Measurements from ENCODE around the gene RAB30. TPM values are rescaled to one million over a fixed set of nuclear protein-coding genes. Genes with fewer than 3 reads are reported as not detected.

Gene RAB30
- total RNA-seq, 1 experiment from 2014 or later = 1.5 TPM

- Mint-ChIP-seq H3K9me3 (ENCODE audit: low read depth, unreplicated experiment) (no peaks in the 10 kb centered on the region), H3K4me3 (ENCODE audit: low read depth, unreplicated experiment) (no peak overlapping the region), H3K4me1 (ENCODE audit: low read depth, unreplicated experiment) (no peaks in the 10 kb centered on the region), H3K27me3 (ENCODE audit: unreplicated experiment) (no peaks in the 10 kb centered on the region), H3K27ac (ENCODE audit: unreplicated experiment) (no peak overlapping the region), H3K36me3 (ENCODE audit: insufficient read depth, unreplicated experiment) (no peaks in the 10 kb centered on the region)
- intact Hi-C loops (cut with micrococcal nuclease; ENCODE audit: unreplicated experiment) = no loop called here
- CTCF ChIA-PET = no interaction called here
- DNase-seq = no peak
- BruUV-seq (replicated peaks) = no TSS peak
- TF ChIP-seq CTCF (IDR thresholded peaks at IDR 0.05; ENCODE audit: unreplicated experiment) = no peak
Measured at GRCh38 chr11:83064011-83064410, 7.7 kb downstream of the RAB30 start.

GRCh38 chr11:83063073-83063754 lies 8.5 kb downstream of the RAB30 start:
- BruUV-seq (replicated peaks) = no TSS peak
- Mint-ChIP-seq H3K27ac (ENCODE audit: unreplicated experiment) (no peak overlapping the region), H3K27me3 (ENCODE audit: unreplicated experiment) (no peaks in the 10 kb centered on the region), H3K9me3 (ENCODE audit: low read depth, unreplicated experiment) (no peaks in the 10 kb centered on the region), H3K4me3 (ENCODE audit: low read depth, unreplicated experiment) (peak overlapping the region; percentile 12), H3K4me1 (ENCODE audit: low read depth, unreplicated experiment) (no peaks in the 10 kb centered on the region), H3K36me3 (ENCODE audit: insufficient read depth, unreplicated experiment) (no peaks in the 10 kb centered on the region)
- TF ChIP-seq CTCF (IDR thresholded peaks at IDR 0.05; ENCODE audit: unreplicated experiment) = no peak
- DNase-seq = no peak
- CTCF ChIA-PET = interaction anchor here (0.7 kb wide), 2 partner anchors 11 to 1419 kb away, joined by 3 to 5 read pairs; no protein-coding TSS in a partner anchor
- intact Hi-C loops (cut with micrococcal nuclease; ENCODE audit: unreplicated experiment) = no loop called here

- Mint-ChIP-seq H3K36me3 (ENCODE audit: insufficient read depth, unreplicated experiment) (no peaks in the 10 kb centered on the region), H3K27ac (ENCODE audit: unreplicated experiment) (no peak overlapping the region), H3K27me3 (ENCODE audit: unreplicated experiment) (no peaks in the 10 kb centered on the region), H3K9me3 (ENCODE audit: low read depth, unreplicated experiment) (no peaks in the 10 kb centered on the region), H3K4me1 (ENCODE audit: low read depth, unreplicated experiment) (no peaks in the 10 kb centered on the region), H3K4me3 (ENCODE audit: low read depth, unreplicated experiment) (no peak overlapping the region)
- BruUV-seq (replicated peaks) = no TSS peak
- CTCF ChIA-PET = no interaction called here
- no peak for DNase-seq
- TF ChIP-seq CTCF (IDR thresholded peaks at IDR 0.05; ENCODE audit: unreplicated experiment) = no peak
- intact Hi-C loops (cut with micrococcal nuclease; ENCODE audit: unreplicated experiment) = no loop called here
Measured at GRCh38 chr11:83061883-83062282, 9.8 kb downstream of the RAB30 start.

- H3K27ac Mint-ChIP-seq (ENCODE audit: unreplicated experiment) = no peak overlapping the region
- H3K9me3 Mint-ChIP-seq (ENCODE audit: low read depth, unreplicated experiment) = no peaks in the 10 kb centered on the region
- H3K27me3 Mint-ChIP-seq (ENCODE audit: unreplicated experiment) = no peaks in the 10 kb centered on the region
- no peaks in the 10 kb centered on the region for H3K36me3 Mint-ChIP-seq (ENCODE audit: insufficient read depth, unreplicated experiment)
- CTCF ChIA-PET = no interaction called here
- no peak for DNase-seq
- intact Hi-C loops (cut with micrococcal nuclease; ENCODE audit: unreplicated experiment) = no loop called here
- BruUV-seq (replicated peaks) = no TSS peak
- no peaks in the 10 kb centered on the region for H3K4me1 Mint-ChIP-seq (ENCODE audit: low read depth, unreplicated experiment)
- H3K4me3 Mint-ChIP-seq (ENCODE audit: low read depth, unreplicated experiment) = no peak overlapping the region
- TF ChIP-seq CTCF (IDR thresholded peaks at IDR 0.05; ENCODE audit: unreplicated experiment) = no peak
Measured at GRCh38 chr11:83060965-83061364, 10.7 kb downstream of the RAB30 start.

Measured in Calu3 (cell line).